ENCODE data around the gene SLC25A34.

Gene SLC25A34

DNA sequence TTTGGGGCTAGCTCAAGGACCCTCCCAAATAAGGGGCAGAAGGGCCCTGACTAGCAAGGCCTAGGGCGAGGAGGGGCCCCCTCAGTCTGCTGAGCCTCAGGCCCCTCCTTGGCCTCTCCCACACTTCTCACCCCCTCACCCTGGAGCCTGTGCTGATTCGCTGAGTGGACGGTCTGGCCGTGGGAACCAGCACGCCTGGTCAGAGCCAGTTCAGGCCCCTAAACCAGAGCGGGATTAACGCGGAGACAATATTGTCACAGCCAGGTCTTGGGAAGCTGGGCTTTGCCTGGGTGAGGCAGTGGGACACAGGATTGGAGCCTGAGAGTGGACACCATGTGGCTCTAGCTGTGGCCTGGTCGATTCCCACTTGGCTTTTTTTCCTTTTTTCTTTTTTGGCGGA, 17.7 kb downstream of the SLC25A34 start:
- DNase-seq (ENCODE audit: low read depth), result no peak

DNA sequence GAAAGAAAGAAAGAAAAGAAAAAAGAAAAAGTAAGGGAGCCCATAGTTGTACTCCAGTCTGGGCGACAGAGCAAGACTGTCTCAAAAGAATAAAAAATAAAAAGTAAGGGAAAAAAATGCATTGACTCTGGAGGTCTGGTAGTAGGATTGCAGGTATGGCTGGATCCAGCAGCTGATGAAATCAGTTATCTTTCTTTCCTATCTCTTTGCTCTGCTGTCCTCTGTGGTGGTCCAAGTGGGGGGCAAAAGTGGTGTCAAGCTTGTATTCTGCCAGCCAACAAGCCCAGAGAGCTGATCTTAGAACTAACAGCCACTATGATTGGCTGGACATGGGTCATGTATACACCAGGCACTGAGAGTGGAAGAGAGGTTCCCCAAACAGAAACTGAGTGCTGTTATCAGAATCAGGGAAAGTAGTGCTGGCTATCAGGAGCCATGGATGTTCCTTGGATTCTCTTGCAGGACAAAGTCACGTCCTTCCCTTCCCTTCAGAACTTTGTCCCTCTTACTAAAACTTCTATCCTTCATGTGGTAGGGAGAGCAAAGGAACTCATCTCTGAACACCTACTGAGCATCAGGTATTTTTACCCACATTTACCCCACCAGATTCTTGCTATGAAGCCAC, 19.1 kb downstream of the SLC25A34 start:
- DNase-seq (ENCODE audit: low read depth), result no peak

DNA sequence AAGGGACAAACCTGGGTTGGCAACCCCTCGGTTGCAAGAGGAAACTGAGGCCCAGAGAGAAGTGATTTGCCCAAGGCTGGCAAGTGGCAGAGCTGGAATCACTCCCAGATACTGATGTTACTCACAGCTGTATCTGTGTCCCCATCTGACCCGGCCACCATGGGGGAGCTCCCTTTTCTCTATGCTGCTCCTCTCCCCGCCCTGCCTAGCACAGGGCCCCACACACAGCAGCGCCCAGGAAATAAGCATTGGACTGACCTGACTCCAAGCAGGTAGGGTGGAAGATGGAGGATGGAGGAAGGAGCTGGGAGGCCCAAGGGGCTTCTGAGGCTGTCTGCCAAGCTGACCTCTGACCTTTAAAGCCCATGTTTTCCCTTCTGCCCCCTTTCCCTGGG, 19.6 kb downstream of the SLC25A34 start:
- DNase-seq (ENCODE audit: low read depth), result no peak

DNA sequence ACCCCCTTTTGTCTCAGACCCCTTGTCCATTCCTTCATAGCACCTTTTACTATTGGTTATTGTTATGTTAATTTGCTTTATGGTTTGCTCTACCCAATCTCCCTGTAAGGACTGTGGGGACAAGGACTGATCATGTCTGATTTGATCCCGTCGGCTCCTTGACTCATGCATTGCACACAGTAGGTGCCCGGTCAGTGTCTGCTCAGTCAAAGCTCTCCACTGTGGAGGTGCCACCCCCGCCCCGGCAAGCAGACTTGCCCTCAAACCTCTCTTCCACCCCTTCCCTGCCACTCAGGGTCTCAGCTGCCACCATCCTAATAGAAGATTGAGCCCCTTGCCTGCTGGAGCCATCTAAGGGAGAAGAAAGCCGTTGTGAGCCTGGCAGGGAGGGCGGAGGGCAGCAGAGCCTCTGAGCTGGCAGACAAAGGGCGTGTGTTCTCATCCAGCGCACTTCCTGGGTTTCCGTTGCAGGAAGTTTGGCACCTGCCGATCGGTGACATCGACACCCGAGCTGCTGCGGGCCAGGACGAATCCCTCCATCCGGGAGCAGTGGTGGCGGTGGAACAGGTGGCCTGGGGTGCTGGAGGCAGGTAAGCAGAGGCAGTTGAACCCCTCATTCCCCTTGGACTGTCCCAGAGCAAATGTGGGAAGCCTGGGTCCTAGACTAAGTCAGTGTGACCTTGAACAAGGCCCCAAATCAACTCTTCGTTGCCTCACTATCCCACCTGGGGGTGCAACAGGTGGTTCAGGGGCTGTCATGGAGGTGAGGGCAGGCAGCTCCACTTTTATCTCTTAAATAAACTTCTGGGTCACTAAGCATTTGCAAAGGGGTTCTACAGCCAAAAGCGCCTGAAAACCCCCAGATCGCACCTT, 20.3 kb downstream of the SLC25A34 start:
- no peak for DNase-seq (ENCODE audit: low read depth)

DNA sequence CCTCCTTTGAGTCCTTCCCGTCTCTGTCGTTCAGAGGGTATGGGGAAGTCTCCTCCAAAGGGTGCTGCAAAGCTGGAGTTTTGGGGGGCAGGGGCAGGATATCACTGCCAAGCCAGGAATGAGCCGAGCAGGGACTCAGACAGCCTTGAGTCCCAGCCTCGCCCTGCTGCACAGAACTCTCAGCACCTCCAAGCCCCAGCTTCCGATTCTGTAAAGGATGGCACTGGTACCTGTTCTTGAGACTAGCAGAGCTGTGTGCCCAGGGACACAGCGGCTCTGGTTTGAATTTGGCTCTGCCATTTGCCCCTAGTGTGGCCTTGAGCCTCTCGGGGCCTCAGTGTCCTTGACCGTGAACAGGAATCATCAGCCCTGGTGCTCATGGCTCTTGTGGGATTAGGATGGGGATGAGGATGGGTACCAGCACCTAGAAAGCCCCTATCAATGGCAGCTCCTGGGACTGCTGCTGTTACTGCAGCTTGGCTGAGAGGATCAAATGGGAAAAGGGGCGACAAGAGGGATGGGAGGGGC, 21.0 kb downstream of the SLC25A34 start:
- DNase-seq (ENCODE audit: low read depth), result no peak

DNA sequence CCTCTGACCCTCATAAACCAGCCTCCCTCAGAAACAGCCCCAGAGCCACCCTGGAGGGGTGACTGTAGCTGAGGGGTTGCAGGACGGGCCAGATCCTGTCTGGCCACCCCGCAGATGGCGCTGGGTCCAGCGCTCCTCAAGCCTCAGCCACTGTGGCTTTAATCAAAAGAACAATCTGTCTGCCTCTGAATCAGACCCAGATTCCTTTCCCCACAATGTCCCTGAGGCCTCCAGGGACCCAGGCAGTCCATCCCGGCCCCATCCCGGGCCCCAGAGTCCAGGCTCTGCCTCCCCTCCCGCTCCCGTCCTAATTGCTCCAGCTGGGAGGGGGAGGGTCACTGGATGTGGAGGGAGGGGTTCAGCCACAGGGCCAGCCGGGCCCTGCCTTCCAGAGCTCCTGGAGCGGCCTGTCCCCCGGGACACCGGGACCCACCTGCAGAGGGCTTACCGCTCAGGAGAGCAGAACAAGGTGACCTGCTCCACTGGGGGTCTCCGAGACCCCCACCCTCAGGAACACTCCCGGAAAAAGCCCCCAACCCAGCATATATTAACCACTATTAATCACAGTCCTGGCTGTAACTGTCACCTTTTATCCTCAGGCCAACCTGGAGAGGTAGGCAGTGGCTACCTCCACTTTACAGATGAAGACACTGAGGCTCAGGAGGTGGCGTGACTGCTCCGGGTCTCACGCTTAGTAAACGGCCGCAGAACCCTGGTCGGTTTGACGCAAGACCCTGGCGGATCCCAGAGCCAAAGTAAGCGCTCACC, 21.7 kb downstream of the SLC25A34 start:
- DNase-seq (ENCODE audit: low read depth), result no peak

DNA sequence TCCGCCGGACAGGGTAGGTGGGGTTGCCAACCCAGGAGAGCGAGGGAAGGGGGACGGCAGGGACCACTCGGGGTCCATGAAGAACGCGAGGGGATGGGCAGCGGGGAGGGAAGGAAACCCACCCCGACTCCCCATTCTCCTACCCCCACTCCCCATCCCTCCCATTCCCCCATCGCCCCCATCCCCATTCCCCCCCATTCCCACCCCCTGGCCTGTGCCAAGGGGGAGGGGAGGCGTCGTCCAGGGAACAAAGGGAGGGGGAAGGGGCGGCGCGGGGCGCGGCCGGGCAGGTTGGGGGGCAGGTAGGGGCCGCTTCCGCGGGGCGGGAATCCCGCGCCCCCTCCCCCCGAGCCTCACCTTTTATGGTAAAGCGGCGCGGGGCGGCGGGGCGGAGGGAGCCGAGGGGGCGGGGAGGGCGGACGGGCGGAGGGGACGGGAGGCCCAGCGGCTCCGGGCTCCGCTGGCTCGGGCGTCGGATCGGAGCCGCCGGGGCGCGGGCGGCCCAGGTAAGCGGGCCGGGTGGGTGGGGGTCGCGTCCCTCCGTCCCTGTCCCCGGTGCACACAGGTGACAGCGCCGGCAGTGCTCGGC, 22.4 kb downstream of the SLC25A34 start, which contains the start of gene FBLIM1:
Gene FBLIM1, plus strand, starts transcription at position 453 of the 589 bp plus-strand sequence. CDS start 6,189 bp downstream, outside the sequence.
- no peak for DNase-seq (ENCODE audit: low read depth)

DNA sequence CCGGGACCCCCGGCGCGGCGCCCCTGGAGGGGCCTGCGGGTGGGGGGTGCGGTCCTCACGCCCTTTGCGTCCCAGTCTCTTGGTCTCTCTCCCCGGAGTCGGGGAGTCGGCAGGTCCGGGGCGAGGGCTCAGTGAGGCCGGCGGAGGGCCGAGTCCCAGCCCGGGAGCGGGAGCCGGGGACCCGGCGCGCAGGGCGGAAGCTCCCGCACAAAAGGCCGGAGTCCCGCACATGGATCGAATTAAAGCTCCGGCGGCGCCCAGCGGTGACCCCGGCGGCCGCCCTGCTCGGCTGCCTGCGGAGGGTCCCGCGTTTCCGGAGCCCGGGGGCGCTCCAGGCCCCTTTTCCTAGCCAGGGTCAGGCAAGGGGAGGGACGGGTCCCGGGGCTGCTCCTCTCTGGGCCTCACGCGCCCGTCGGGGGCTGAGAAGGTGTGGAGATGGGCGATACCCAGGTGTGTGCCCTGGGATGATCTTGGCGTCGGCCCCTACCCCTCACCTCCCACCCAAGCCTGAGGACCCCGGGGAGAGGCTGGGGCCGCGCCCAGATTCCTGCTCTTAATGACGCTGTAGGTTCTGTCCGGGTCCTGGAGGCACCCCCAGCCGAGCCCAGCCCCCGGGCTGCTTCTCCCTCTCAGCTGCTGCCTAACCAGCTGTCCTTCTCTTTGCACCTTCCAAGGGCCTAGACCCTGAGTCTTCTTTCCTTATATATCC, 23.0 kb downstream of the SLC25A34 start:
- no peak for DNase-seq (ENCODE audit: low read depth)

DNA sequence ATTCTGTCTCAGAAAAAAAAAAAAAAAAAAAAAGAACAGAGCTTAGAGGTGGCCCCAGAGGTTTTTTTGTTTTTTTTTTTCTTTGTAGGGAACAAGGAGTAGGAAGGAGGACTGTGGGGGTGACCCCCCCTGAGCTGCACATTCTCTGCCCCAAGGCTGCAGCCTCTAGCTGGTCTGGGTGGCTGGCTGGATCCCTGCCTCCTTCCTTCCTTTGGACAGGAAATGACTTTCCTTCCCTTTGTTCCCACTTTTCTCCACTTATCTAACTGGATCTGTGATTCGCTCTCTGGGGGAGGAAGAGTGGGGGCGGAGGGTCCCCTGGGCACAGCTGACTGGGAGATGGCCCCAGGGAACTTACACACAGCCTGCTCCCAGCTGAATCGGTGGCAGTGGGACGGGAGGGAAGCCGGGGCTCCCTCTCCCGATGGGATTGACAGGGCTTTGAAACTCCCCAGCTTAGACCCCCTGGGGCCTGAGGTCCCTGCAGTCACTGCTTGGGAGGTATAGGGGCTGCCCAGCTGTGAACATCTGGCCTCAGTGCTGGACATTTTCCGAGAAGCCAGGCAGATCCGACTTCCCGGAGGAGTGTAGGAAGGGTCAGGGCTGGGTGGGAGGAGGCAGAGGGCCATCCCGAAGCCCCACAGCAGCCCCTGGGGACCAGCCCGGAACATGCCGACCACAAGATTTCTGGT, 24.6 kb downstream of the SLC25A34 start:
- no peak for DNase-seq (ENCODE audit: low read depth)

DNA sequence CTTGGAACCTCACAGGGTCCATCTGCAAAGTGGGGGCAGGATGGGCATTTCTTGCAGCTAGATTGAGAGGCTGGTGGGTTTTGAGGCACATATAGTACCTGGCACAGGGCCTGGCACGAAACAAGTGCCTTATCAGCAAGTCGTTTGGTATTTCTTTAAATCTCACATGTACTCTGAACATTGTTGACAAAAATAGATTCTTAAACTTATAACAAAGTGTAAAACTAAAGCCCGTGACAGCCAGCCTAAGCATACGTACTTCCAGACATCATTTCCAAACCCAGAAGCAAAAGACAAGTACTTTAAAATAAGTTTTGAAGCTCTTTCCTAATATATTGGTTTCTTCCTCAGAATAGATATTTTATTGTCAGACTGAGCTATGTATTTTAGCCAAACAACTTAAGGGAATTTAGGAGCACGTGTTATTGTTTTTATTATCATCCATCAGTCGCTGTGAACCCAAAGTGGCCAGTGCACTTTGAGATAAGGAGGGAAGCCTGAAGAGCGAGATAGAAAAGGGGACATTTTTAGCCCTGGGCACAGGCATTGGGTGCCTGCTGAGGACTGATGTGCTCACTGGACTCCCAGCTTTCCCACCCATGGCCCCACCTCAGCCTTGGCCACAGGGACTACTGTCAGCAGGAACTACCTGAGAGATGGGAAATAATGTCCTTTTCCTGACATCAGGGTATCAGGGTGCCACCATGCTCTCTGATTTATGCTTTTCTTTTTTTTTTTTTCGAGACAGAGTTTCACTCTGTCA, 25.5 kb downstream of the SLC25A34 start:
- DNase-seq (ENCODE audit: low read depth), result no peak

DNA sequence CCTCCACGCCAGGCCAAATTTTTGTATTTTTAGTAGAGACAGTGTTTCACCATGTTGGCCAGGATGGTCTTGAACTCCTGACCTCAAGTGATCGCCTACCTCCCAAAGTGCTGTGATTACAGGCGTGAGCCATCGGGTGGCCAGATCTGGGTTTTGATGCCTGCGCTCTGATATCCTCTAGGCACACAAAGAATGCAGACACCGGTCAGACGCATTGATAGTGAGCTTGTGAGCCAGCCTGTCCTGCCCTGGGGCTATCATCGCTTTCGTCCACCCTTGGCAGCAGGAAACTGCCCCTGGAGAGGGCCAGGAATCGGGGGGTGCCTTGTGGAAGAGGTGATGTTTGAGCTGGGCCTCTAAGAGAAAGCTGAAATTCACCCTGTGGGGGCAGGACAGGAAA, 26.5 kb downstream of the SLC25A34 start:
- DNase-seq (ENCODE audit: low read depth), result no peak

DNA sequence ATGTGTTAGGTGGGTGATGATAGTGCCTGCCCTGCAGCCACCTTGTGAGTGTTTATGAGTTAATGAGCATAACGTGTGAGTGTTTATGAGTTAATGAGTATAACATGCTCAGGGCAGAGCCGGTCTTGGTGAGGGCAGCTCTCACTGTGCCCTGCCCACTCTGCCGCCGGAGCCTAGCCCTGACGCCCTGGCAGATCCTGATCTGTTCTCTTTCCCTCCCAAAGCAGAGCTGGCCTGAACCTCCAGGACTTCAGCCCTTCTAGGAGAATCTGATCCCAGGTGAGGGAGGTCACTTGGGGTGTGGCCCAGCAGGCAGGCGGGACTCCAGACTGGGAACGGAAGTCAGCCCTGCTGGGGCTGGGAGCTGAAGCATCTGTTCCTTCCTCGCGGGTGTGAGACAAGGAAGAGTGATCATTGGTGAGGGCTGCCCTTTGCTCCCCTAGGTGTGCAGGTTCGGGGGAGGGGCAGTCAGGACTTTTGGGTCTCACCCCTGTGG, 28.3 kb downstream of the SLC25A34 start:
- no peak for DNase-seq (ENCODE audit: low read depth)

DNA sequence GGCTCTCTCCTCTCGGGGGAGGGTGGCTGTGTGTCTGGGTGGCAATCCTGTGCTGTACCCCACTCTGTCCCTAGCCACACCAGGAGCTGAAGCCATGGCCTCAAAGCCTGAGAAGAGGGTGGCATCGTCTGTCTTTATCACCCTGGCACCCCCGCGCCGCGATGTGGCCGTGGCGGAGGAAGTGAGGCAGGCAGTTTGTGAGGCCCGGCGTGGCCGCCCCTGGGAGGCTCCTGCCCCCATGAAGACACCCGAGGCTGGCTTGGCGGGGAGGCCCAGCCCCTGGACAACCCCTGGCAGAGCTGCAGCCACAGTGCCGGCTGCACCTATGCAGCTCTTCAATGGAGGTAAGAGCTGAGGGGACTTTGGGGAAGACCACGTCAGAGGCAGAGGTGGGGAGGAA, 28.8 kb downstream of the SLC25A34 start:
- no peak for DNase-seq (ENCODE audit: low read depth)

DNA sequence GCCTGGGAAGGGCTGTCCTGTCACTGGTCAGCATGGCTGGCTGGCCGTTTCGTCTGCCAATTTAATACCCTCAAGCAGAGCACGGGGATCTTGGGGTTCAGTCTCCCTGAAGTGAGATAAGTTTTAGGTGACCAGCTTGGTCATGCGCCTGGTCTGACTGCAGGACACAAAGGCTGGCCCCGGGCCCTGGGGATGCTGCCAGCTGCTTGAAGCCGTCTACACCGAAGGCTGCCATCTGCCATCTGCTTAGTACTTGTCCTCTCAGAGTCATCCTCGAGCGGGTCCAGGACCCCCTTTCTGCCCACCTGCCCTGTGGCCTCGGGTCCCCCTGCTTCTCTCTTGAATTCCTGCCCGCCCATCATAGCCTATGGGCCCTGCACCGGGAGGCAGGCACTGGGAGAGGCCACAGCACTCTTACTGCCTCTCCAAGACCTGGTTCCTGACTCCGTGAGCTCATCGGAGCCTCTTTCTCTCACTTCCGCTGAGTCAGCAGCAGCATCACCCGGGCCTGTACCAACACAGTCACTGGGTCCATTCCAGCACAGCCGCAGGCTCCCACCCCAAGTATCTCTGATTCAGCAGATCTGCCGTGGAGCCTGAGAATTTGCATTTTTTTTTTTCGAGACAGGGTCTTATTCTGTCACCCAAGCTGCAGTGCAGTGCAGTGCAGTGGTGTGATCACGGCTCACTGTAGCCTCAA, 29.6 kb downstream of the SLC25A34 start:
- no peak for DNase-seq (ENCODE audit: low read depth)

DNA sequence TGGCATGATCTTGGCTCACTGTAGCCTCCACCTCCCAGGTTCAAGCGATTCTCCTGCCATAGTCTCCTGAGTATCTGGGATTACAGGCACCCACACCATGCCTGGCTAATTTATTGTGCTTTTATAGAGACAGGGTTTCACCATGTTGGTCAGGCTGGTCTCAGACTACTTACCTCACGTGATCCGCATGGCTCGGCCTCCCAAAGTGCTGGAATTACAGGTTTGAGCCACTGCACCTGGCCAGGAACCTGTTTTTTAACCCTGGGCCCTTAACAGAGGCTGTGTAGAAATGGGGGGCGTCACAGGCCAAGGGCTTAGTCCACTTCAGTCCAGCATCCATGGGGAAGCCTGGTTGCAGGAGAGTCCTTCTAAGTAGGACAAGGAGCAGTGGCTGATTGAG, 31.9 kb downstream of the SLC25A34 start:
- no peak for DNase-seq (ENCODE audit: low read depth)

DNA sequence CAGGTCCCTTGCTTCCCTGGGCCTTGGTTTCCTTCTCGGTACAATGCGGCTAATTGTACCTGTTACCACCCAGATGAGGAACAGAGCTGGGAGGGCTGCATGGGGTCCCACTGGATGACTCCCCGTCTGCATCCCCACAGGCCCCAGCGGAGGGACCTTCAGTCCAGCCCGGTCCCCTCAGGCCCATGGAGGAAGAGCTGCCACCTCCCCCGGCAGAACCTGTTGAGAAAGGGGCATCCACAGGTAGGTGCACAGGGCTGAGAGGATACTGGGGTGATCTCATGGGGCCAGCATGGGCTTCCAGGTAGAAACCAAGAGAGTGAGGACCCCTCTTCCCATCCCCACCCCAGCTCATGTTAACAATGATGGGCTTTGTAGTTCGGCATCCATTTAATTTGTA, 32.3 kb downstream of the SLC25A34 start:
- no peak for DNase-seq (ENCODE audit: low read depth)

DNA sequence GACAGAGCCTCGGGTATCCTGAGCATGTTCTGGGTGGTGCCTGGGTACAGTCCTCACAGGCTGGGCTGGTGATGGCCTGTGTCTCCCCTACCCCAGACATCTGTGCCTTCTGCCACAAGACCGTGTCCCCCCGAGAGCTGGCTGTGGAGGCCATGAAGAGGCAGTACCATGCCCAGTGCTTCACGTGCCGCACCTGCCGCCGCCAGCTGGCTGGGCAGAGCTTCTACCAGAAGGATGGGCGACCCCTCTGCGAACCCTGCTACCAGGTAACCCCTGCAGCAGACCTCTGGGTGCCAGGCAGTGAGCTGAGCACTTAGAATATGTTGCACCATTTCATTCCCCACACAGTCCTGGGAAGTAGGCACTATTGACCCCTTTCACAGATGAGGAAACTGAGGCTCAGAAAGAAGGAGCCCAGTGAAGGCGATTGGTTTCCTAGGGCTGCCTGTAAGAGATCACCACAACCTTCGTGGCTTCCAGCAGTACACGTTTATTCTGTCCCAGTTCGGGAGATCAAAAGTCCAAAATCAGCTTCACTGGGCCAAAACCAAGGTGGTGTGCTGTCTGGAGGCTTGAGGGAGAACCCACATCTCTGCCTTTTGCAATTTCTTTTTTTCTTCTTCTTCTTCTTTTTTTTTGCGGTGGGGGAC, 34.4 kb downstream of the SLC25A34 start:
- DNase-seq (ENCODE audit: low read depth), result no peak

DNA sequence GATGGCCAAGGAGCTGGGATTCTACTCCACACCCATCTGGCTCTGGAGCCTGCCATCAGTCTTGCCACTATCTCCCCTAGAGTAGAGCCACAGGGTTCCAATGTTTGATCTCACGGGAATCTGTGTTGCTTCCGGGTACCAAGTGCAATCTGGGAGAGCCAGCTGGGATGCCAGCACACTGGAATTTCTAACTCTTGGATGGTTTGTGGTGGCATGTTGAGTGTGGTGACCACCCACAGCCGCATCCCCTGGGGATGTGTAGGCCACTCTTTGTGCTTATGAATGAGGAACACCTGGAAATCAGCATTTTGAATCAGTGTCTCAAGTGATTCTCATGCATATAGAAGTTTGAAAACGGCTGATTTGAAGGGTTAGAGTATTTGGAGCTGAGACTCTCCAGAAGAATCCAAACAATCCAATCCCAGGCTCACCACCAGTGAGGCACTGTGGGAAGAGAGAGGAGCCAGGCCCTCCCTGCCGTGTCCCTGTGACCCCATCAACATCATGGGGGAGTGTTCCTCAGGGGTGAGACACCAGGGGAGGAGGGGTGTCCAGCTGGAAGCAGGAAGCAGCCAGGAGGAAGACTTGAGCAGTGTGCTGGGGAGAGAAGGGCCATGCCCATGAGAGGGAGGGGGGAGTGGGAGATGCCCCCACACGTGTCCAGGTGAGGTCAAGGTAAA, 35.9 kb downstream of the SLC25A34 start:
- no peak for DNase-seq (ENCODE audit: low read depth)
